Hematopoietic multipotent progenitor cell (in vitro differentiated cells): ENCODE measurements around the gene METTL21C. TPM values are rescaled to one million over a fixed set of nuclear protein-coding genes. Genes with fewer than 3 reads are reported as not detected.

Experiments
- DNase-seq, 3 donors: peaks; one replicate each; pipeline ENCODE4 v3.0.0-alpha.2; 2011 to 2015; ENCODE audit warnings: low read depth in 2 of 3, low spot score in 2 of 3
- total RNA-seq: library from RNA; depleted of rRNA; stranded (reverse); fragments of >200 nt; gene quantifications from one replicate; pipeline ENCODE4 v1.2.3, GENCODE V29; 2012

Gene METTL21C
- total RNA-seq, 1 donor = not detected

DNA sequence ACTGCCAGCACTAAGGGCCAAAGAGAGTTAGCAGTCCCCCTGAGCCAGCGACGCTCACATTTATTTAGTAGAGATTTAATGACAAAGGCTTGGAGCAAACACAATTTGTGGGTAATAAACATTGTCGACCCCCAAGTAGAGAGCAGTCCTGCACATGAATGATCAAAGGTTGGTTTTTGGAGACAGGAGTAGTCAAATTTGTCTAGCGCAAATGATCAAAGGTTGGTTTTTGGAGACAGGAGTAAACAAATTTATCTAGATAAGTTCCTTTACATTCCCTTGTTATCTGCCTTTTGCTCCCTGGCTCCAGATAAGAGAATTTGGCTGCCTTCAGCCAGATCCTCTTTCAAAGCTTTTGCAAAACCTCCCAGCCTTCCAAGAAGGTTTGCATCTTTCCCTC is 26.9 kb downstream of the METTL21C start:
- DNase-seq = no peak

DNA sequence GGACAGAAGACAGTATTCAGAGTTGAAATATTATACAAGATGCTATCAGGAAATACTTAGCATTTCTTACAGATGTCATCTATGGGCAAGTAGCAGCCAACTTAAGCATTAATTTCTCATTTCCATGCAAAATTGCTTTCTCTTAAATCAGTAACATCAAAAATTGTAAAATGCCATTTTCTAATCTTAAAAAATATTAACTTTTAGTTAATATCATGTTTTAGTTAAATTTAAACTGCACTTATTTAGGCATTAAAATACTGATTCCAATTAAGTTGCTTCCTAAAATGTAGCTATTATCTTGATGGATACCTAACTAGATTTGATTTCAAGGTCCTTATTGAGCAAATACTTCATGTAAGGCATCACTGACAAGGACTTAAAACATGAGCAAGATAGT is 27.8 kb downstream of the METTL21C start:
- no peak for DNase-seq

DNA sequence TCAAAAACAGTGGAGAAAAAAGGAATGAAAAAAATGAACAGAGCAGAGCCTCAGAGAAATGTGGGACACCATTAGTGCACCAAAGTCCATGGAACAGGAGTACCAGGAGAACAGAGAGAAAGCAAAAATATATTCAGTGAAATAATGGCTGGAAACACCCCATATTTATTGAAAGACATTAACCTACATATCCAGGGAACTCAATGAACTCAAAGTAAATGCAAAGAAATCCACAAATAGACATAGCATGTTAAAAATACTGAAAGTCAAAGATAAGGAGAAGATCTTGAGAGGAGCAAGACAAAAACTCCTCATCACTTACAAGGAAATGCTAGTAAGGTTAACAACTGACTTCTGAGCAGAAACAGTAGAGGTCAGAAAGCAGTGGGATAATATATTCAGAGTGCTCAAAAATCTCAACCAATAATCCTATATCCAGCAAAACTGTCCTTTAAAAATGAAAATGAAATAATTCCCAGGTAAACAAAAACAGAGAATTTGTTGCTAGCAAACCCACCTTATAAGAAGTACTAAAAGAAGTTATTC is 35.6 kb downstream of the METTL21C start:
- DNase-seq = no peak

GRCh38 chr13:102658660-102659059 is 36.2 kb downstream of the METTL21C start:
- DNase-seq = no peak

DNA sequence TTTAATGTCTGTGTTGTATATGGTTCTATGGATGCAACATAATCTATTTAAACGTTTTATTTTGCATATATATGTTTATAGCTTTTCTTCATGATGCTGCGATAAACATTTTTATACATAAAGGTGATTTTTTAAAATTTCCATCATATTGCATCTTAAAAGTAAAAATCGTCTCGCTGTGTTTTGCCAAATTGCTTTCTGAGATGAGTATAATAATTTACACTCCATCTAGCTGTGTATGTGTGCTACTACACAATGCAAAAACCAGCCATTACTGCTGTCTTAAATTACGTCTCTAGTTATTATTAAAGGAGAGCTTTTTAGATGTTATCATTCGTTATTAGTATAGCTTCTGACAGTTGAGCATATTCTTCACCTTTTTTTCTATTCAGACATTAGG is 37.2 kb downstream of the METTL21C start:
- DNase-seq = no peak

- no peak for DNase-seq
Measured at GRCh38 chr13:102654756-102655155, 40.1 kb downstream of the METTL21C start.

- DNase-seq = no peak
Measured at GRCh38 chr13:102651892-102652291, 43.0 kb downstream of the METTL21C start.

DNA sequence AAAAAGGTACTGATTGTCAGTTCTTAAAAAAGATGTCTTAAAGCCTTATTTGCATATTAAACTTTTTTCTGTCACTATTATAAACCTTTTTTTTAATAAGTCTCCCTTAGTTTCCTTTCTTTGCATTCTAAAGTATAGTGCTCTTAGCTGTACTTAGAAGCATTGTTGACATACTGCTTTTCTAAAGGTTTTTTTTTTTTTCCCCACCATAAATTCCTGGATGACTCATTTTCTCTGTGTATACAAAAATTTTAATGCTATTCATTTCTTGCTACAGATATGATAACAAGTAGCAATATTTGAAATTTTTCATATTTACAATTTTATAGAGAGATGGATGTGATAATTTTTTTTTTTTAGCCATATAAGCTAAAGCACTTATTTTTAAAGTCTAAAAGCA is 43.5 kb downstream of the METTL21C start:
- no peak for DNase-seq

DNA sequence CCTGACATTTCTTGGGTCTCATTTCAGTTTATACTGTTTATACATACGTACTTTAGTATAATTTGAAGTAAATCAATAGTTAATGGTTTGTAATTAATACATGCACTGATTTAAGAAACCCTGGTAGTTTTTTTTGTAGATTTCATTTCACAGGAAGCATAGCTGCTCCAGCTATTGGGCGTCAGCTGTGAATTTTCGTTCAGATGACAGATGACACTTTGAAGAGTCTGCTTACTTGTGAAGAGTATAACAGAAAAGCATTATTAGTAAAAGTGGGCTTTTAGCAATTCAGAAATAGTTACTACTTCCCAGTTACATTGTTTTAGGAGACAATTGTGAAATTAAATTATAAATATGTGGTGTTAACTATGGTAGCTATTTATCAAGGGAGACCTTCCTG is 44.4 kb downstream of the METTL21C start:
- DNase-seq = no peak

DNA sequence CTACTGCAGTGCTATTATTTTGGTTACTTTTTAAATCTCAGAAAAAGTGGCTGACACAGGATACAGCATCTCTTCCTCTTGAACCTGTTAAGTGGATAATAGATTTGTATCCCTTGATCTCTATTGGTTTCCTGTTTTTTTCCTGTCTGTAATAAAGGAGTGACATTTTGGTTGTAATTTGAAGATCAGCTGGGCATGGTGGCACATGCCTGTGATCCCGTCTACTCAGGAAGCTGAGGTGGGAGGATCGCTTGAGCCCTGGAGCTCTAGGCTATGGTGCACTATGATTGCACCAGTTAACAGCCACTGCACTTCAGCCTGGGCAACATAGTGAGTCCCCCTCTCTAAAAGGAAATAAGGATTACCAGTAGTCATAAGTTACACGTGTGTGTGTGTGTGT is 46.8 kb downstream of the METTL21C start:
- no peak for DNase-seq

- DNase-seq = no peak
Measured at GRCh38 chr13:102645701-102646100, 49.1 kb downstream of the METTL21C start.

- no peak for DNase-seq
Measured at GRCh38 chr13:102643656-102644055, 51.2 kb downstream of the METTL21C start.

DNA sequence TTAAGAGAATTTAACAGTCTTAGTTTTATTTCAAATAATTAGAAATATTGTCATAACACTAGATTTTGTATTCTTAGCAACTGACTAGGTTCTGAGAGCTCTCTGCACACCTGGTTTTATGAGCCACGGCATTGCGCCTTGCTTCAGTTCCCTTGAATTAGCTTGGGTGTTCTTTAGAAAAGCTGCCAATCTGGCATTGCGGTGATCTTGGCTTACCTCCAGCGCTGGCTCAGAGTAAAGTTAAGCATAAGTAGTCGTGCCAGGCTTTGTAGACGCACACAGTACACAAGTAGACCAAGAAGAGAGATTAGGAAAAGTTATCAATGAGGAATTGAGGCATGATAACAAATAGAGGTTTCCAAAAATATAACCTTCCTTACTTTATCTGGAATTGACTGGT is 52.4 kb downstream of the METTL21C start:
- DNase-seq = no peak

DNA sequence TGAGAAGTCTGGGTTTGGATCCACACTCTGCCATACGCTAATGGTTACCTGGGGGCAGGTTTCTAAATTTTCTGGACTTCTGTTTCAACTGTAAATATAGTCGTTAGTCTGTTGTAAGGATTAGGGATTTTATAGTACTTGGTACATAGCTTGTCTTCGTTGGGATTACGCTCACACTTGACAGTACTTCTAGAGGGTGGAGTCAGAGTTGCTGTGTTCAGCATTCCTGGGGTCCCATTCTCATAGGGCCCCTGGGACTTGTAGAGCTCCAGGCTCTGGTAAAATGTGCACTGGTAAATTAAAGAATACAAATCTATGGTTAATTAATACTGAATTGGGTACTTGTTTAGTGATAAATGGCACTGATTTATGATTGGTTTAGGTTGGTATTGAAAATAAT is 52.8 kb downstream of the METTL21C start:
- no peak for DNase-seq

GRCh38 chr13:102638741-102639140 is 56.1 kb downstream of the METTL21C start:
- no peak for DNase-seq

Other genes starting within 250 kb of the METTL21C start
- gene TPP2, start 98.1 kb downstream of the METTL21C start, total RNA-seq = 33.9 TPM
- 5.9 TPM for gene TEX30, start 78.7 kb upstream of the METTL21C start, total RNA-seq
- 9.4 TPM for gene POGLUT2, start 103.9 kb upstream of the METTL21C start, total RNA-seq
- 16.2 TPM for gene BIVM, start 104.1 kb upstream of the METTL21C start, total RNA-seq
- gene ERCC5, start 151.0 kb upstream of the METTL21C start, total RNA-seq = 38.5 TPM